Ovary (tissue), 3 donors: ENCODE measurements around the gene CYFIP2.

Experiments
- CTCF ChIP-seq, 3 donors: fragments of 450-650 bp in 2 of 3; fragments of 200-600 bp in 1 of 3; IDR thresholded peaks; one replicate each; pipeline versions ENCODE4 v1.5.1 to v1.8.0; 2016 to 2022; ENCODE audit warnings: antibody characterized with exemption in 3 of 3, mild to moderate bottlenecking in 1 of 3
- EP300 ChIP-seq: sonication (generic); formaldehyde crosslinking; IDR thresholded peaks from one replicate; pipeline ENCODE4 v1.6.1; 2017; ENCODE audit warnings: antibody characterized with exemption
- POLR2A ChIP-seq: fragments of 450-650 bp; IDR thresholded peaks from one replicate; pipeline ENCODE4 v1.6.1; 2017; ENCODE audit warnings: antibody characterized with exemption, mild to moderate bottlenecking, moderate library complexity
- donor health status: DM: no; HTN: no; CAD: no.

GRCh38 chr5:157273131-157273556, 7.2 kb downstream of the CYFIP2 start:
- TF ChIP-seq CTCF (IDR thresholded peaks at IDR 0.05) (no peak), POLR2A (no peak), EP300 (no peak)
